Right lobe of liver (tissue), 4 donors: ENCODE data around the gene LRRC45.

ENCODE experiments used
- POLR2A ChIP-seq: fragments of 450-650 bp; IDR thresholded peaks from one replicate; pipeline ENCODE4 v1.6.1; 2017; ENCODE audit warnings: antibody characterized with exemption, mild to moderate bottlenecking
- TF ChIP-seq, protein P1 (sequence below), 4 donors: fragments of 200-600 bp in 3 of 4; fragments of 450-650 bp in 1 of 4; IDR thresholded peaks; one replicate each; pipeline versions ENCODE4 v1.5.1 to v1.8.0; 2016 to 2022; ENCODE audit warnings: antibody characterized with exemption in 4 of 4, mild to moderate bottlenecking in 2 of 4
- donor health status: DM: no; HTN: no; CAD: no.
- donor health status: DM: no; HTN: no; CAD: no.
- donor health status: DM: no; HTN: yes; CAD: no.

DNA sequence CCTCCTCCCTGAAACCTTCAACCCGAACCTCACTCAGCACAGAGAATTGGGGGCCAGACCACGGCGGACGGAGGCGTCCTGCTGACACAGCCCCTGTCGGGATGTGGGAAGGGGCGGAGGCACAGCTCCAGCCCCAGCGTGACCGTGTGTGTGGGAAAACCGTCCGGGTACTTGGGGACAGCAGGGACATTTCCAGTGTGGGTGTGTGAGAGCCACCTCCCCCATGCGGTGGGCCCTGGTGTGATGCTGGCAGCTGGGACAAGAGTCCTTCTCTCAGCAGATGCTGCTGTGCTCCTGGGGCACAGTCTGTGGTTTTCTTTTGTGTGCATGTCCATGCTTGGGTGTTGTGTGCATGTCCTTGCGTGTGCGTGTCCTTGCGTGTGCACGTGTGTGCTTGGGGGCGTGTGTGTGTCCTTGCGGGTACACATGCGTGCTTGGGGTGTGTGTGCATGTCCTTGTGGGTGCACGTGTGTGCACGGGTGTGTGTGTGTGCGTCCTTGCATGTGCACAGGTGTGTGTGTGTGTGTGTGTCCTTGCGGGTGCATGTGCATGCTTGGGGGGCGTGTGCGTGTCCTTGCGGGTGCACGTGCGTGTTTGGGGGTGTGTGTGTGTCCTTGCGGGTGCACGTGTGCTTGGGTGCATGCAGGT lies 17.3 kb upstream of the LRRC45 start:
- no peak for TF ChIP-seq POLR2A
- TF ChIP-seq, protein P1, sequence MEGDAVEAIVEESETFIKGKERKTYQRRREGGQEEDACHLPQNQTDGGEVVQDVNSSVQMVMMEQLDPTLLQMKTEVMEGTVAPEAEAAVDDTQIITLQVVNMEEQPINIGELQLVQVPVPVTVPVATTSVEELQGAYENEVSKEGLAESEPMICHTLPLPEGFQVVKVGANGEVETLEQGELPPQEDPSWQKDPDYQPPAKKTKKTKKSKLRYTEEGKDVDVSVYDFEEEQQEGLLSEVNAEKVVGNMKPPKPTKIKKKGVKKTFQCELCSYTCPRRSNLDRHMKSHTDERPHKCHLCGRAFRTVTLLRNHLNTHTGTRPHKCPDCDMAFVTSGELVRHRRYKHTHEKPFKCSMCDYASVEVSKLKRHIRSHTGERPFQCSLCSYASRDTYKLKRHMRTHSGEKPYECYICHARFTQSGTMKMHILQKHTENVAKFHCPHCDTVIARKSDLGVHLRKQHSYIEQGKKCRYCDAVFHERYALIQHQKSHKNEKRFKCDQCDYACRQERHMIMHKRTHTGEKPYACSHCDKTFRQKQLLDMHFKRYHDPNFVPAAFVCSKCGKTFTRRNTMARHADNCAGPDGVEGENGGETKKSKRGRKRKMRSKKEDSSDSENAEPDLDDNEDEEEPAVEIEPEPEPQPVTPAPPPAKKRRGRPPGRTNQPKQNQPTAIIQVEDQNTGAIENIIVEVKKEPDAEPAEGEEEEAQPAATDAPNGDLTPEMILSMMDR (IDR thresholded peaks at IDR 0.05) = no peak
